ENCODE results near the gene DNAJC1.

Gene DNAJC1

DNA sequence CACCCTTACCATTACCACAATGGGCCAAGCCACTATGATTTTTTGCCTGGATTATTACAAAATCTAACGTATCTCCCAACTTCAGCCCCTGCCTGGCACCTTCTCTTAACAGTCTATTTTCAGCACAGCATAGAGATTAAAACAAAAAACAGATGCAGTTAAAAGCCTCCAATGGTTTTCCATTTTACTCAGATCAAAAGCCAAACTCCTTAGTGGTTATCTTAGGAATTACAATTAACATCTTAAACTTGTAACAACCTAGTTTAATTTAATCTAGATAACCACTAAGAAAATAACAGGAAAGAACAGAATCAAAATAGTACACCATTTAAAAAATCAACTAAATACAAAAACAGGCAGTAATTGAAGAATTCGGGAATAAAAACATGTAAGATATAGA is 43.5 kb downstream of the DNAJC1 start:
- no peak for DNase-seq (ENCODE audit: low spot score)

DNA sequence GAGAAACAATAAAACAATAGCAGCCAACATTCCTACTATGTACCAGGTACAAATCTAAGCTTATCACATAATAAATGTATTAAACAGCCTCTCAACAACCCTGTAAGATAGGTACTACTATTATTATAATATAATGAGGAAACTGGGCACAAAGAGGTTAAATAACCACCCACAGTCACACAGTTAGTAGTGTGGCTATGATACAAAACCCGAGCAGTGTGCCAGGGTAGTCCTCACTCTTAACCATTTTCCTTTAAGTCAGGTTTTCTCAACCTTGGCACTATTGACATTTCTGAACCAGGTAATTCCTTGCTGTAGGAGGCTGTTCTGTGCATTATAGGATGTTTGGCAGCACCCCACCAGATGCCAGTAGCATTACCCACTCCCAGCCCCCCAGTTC is 48.8 kb downstream of the DNAJC1 start:
- no peak for DNase-seq (ENCODE audit: low spot score)

DNA sequence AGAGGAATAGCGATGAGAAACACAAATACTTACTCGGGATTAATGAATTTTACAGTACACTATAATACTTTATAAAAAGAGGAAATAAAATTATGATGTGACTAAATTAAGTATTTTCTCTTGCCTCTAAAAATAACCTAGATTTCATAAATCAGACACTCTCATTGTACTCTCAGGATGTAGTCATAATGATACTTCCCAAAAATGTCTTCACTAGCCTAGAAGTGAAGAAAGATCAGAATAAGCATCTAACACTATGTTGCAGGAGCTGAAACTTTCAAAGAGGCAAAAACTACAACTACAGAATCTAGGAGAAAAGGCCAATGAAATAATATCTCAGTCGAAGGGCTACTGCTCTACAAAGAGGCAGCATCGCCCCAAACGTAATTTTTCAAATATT is 49.4 kb downstream of the DNAJC1 start:
- DNase-seq (ENCODE audit: low spot score): no peak

DNA sequence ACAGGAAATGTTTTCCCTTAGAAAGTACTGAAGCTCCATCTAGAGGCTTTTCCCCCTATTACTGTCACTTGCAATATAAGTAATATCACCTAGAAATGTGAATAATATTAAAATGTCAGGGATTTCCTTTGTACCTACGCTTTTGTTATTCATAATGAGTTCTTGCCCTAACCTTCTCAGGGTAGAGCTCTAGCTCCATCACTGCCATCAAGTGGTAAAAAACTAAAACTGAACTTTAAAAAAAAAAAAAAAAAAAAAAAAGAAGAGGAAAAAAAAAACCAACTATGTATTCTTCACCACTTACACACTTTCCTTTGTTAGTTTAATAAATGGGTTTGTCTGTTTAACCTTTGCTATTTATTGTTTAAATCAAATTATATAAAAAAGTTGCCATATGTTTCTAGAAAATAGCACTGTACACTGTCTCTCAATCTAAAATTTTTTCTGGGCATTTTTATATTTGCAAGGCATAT is 49.9 kb downstream of the DNAJC1 start:
- peak; percentile 14 for DNase-seq (ENCODE audit: low spot score)

DNA sequence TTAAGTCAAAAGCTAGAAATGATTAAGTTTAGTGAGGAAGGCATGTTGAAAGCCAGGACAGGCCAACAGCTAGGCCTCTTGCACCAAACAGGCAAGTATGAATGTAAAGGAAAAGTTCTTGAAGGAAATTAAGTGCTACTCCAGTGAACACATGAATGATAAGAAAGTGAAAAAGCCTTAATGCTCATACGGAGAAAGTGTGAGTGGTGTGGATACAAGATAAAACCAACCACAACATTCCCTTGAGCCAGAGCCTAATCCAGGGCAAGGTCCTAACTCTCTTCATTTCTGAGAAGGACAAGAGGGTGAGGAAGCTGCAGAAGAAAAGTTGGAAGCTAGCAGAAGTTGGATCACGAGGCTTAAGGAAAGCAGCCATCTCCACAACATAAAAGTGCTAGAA is 53.0 kb downstream of the DNAJC1 start:
- DNase-seq (ENCODE audit: low spot score): no peak

DNA sequence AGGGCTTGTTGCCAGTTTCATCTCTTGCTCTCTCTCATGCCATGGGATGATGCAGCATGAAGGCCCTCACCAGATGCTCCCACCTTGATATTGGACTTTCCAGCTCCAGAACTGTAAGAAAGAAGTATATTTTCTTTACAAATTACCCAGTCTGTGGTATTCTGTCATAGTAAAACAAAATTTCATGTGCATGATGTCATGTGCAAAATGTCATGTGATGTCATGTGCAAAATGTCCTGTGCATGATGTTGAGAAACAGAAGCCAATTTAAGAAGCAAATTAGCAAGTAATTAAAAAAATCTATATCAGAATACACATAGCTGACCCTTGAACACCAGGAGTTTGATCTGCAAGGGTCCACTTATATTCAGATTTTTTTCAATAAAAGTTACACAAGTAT is 56.6 kb downstream of the DNAJC1 start:
- DNase-seq (ENCODE audit: low spot score): no peak

DNA sequence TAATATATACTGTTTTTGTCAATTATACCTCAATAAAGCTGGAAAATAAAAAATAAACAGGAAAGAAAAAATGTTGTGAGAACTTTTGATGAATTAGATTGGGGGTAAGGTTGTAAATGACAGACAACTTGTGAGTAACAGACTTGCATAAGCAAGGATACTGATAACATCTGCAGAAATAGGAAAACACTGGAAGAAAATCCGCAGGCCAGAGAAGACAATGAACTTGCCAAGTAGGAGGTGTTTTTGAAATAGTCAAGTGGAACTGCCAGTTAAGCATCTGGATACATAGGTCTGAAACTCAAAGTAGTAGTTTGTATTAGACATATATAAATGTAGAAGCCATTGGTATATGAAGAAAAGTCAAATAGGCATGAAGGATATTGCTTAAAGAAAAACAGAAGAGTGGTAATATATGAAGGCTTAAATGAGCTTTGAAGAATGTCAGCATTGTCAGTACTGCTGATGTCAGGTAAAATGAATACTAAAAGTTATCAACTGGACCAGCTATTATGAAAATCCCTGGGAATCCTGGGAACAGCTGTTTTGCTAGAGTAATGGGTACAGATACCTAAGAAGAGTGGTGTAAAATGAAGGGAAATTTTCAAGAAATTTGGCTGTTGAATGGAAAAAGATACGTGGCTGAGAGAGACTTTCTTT is 58.7 kb downstream of the DNAJC1 start:
- DNase-seq (ENCODE audit: low spot score): no peak

DNA sequence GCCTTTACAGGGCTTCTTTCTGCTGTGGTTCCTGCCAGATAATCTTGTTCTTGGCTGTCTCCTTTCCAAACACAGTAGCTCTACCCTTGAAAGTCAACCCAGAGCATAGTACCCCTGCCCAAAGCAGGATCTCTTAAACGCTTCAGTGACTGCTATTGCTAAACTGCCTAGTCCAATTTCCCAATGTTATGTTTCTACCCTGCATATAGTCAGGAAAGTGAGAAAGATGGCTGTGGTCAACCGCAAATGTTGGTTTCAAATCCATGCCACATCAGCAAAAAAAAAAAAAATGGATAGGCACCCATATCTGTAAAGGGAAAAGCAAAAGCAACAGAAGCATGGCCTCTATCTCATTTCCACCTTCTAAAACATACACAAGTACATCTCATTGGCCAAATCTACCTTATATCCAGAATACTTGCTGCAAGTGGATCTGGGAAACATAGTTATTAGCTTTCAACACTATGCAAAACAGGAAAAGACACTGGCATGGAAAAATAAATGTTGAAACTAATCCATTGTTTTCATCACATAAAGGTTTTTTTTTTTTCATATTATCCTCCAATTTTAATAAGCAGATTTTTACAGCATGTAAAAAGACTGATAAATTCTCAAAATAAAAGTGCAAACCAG is 59.8 kb downstream of the DNAJC1 start:
- no peak for DNase-seq (ENCODE audit: low spot score)

DNA sequence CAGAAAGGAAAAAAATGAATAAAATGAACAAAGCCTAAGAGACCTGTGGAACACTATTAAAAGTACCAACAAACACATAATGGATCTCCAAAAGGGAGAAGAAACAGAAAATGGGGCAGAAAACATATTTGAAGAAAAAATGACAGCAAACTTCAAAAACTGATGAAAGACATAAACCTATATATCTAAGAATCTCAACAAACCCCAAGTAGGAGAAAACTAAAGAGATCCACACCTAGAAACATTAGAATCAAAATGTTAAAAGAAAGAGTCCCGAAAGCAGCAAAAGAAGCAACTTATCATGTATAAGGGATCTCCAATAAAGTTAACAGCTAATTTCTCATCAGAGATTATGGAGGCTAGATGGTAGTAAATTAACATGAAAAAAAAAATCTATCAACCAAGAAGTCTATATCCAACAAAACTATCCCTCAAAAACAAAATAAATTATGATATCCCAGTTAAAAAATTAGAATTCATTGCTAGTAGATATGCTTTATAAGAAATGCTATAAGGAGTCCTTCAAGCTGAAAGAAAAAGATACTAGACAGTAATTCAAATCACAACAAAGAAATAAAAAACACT is 68.0 kb downstream of the DNAJC1 start:
- DNase-seq (ENCODE audit: low spot score): no peak

DNA sequence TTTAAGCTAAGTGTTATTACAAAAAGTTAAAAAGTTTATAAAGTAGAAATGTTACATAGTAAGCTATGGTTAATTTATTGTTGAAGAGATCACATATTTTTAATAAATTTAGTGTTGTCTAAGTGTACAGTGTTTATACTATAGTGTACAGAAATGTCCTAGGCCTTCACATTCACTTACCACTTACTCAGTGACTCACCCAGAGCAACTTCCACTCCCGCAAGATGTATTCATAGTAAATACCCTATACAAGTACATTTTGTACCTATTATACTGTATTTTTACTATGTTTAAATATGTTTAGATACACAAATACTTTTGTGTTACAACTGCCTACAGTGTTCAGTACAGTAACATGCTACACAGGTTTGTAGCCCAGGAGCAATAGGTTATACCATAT is 69.2 kb downstream of the DNAJC1 start:
- no peak for DNase-seq (ENCODE audit: low spot score)

DNA sequence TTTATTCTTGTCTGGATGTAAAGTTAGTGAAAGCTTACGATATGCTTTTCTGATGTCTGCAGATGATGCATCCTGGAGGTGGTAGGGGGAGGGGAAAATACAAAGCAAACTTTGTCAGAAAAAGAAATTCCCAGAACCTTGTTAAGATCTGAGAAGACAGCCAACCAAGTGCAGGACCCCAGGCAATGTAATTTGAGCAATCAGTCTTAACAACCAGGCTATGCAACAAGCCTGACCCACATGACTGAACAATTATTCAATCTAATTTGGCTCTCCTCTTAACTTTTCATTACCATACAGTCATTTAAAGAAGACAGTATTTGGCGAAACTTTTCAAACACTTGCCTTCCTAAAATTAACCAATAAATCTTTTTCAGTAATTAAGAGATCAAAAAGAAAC is 74.5 kb downstream of the DNAJC1 start:
- no peak for DNase-seq (ENCODE audit: low spot score)

DNA sequence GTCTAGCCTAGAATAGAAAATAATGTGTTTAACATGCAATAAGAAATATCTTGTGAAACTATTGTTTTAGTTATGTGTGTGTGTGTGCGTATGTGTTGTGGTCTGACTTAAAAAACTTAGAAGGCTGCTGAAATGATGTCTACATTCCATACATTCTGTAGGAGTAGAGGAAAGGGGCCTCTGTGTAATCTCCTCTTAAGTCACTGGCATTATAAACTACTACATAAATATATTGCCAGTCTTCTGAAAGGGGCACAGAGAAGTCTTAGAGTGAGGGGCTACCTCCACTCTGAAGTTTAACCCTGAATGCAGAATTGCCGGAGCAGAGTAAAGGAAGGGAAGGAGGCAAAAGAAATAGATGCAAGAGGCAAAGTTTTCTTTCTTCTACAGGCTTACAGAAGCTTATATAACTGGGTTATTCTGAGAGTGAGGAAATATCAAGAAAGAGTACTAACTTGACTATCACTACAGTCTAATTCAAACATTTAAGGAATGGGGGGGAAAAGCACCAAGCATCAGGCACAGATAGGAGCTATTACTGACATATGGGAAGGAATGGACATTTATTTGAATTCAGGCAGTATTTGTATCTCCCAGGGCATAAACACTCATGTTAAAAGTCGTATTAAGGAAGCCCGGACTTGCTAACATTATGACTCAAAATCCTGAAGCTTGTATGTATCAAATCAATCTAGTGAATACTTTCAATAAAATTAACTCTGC is 75.7 kb downstream of the DNAJC1 start:
- DNase-seq (ENCODE audit: low spot score): no peak

DNA sequence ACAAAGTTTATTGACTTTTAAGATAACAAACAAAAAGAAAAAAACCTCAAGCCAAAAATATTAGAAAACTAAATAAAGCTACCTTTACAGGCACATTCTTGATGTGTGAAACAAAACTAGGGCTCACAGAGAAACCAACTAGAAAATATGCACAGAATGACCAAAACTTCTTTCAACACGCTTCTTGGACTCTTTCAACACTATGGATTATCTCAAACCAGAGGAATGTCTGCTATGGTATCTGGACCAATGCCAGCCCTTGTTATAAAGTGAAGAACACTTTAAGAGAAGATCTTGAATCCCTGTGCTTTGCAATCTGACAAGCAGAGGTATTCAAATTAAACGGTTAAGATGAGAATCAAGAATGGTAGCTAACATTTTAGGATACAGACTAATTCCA is 76.6 kb downstream of the DNAJC1 start:
- no peak for DNase-seq (ENCODE audit: low spot score)

DNA sequence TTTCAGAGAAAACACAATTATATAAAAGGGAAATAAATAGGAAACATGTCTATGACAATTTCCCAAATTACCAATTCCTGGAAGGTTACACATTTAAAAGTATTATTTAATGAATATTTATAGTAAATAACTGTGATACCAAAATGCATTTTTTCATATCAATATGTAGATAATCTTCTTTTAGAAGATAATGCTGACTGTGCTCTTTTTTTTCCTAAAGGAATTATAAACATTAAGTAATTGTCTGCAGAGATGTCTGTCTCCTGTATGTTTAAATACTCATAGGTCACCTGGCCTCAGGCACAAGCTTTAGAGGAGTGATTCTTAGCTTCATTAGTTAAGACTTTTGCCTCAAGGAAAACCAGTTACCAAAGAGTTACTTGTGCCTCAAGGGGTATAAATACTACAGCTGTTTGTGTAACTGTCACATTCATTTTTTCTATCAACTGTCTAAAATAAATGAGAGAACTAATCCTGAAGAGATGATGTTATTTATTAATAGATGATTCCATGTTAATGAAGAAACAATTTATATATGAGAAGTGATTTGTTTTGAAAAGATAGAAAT is 77.1 kb downstream of the DNAJC1 start:
- no peak for DNase-seq (ENCODE audit: low spot score)

DNA sequence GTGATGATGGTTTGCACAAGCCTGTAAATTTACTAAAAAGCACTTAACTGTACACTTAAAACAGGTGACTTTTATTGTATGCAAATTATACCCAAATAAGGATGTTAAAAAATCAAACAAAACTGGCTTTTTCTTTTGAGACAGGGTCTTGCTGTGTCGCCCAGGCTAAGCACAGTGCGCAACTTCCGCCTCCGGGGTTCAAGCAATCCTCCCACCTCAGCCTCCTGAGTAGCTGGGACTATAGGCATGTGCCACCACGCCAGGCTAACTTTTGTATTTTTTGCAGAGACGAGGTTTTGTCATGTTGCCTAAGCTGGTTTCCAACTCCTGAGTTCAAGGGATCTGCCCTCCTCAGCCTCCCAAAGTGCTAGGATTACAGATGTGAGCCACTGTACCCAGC is 77.7 kb downstream of the DNAJC1 start:
- DNase-seq (ENCODE audit: low spot score): no peak

DNA sequence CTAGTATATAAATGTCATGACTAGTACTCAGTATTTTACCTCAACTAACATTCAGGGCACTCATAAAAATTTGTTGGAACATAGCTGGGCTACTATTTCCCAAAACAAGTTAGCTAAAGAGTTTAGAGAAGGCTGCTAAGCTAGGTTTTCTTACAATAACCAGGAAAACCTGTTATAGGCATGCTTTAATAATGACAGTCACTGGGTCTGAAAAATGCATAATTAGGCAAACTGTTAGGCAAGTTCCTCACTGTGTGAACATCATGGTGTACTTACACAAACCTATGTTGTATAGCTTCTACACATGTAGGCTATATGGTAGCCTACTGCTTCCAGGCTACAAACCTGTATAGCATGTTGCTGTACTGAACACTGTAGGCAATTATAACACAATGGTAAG is 79.0 kb downstream of the DNAJC1 start:
- DNase-seq (ENCODE audit: low spot score): no peak

DNA sequence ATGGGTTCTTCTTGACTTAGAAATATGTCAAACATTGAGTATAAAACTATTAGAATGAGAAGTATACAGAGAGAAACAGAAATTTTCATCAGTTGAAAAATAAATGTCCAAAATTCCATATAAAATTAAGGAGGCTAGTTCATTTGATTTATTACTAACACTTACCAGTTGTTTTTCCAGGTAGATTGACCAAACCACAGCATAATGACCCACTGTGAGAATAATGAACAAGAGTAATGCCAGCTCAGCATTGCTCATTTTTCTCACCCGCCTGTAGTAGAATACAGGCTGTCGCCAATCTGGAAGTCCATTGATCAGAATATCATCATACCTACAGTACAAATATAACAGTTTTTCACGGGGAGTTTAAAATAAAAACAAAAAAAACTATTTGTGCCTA is 82.9 kb downstream of the DNAJC1 start:
- DNase-seq (ENCODE audit: low spot score): no peak

DNA sequence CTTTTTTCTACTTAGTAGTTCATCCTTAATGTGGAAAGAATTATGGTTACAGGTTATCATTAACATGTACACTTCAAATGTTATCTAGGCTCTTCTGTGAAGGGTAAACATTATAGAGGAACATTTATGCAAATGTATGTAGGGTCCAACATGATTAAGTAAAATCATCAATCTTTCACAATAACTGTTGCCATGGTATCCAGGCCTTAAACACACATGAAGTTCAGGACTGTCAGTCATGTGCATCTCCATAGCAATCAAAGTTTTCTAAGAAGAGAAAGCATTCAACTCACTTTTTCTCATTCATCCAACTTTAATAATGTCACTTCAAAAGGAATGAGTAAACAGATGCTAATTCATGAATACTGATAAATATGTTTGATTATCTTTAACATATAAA is 83.6 kb downstream of the DNAJC1 start:
- DNase-seq (ENCODE audit: low spot score): no peak

DNA sequence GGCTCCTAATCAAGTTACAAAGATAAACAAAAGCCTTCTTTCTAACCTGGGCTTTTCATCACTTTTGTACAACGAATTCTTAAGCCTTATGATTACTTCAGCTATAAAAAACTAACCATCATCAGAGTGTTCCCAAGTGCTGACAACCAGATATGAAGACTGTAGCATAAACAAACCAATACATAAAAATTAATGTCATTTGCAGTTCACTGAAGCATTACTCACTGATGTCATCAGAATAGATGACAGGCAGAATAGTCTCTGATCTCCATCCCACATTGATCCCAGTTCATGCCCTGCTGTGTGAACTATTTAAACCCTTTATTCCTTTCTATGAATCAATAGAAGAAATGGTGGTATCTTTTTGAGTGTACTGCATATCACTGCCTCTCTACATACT is 84.4 kb downstream of the DNAJC1 start:
- no peak for DNase-seq (ENCODE audit: low spot score)

DNA sequence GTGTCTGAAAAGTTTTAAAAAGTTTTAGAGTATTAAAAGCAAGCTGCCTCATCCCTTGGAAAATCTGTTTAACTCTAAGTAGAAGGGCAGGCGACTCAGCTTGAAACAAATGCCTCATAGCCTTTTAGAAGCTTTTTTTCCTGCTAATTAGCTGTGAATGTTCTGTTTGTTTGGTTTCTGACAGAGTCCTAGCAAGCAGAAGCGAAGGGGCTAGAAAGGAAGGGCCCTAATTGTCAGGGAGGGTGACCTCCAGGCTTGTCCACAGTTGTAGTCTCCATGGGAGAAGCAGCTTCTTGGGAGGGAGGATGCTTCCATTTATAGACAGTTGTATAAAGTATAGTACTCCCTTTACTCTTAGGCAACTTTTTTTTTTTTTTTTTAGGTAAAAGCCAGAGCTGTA is 90.9 kb downstream of the DNAJC1 start:
- DNase-seq (ENCODE audit: low spot score): no peak

DNA sequence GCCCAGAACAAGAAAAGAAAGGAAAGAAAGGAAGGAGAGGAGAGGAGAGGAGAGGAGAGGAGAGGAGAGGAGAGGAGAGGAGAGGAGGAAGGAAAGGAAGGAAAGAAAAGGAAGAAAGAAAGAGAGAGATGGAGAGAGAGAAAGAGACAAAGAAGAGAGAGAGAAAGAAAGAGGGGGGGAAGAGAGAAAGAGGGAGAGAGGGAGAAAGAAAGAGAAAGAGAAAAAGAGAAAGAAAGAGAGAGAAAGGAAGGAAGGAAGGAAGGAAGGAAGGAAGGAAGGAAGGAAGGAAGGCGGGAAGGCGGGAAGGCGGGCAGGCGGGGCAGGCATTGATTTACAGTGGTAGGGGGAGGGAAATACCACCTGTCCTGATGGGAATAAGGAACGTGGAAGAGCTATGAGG is 92.7 kb downstream of the DNAJC1 start:
- DNase-seq (ENCODE audit: low spot score): no peak

DNA sequence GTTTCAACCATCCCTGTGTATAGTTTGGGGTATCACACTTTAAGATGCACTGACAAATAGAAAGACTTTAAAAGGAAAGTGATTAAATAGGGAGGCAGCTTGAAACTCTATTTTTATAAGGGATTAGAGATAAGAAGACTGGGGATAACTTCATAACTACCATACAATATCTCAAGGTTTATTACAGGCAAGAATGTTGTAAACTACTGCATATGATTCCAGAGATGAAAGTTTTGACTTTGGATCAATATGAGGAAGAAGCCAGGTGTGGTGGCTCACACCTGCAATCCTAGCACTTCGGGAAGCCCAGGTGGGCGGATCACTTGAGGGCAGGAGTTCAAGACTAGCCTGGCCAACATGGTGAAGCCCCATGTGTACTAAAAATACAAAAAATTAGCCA is 96.1 kb downstream of the DNAJC1 start:
- DNase-seq (ENCODE audit: low spot score): no peak

DNA sequence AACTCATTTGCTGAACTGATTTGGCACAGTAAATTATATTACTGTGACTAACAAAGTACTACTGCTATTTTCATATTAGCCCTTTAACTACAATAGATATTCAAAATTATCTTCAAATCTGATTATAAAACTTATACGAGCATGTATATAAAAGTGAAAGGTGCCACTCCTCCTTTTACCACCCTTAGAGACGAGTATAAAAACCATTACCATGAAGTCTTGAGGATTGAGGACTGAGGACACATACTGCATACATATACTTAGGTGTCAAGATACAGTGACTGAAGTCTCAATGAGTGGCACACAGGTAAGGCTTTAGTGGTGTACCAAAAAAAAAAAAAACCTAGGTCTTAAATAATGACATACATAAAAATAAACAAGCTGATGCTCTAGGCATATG is 98.6 kb downstream of the DNAJC1 start:
- no peak for DNase-seq (ENCODE audit: low spot score)
